Esophagus muscularis mucosa (tissue), 4 donors: ENCODE measurements around the gene OR1L6.

Source experiments
- CTCF ChIP-seq, 3 experiments: fragments of 200-600 bp in 2 of 3; fragments of 450-650 bp in 1 of 3; sonication (generic) in 2 of 3; IDR thresholded peaks; one replicate each; pipeline ENCODE4 v1.5.1; 2017 to 2019; ENCODE audit warnings: antibody characterized with exemption in 3 of 3, mild to moderate bottlenecking in 2 of 3, moderate library complexity in 1 of 3
- EP300 ChIP-seq: sonication (generic); formaldehyde crosslinking; IDR thresholded peaks from one replicate; pipeline ENCODE4 v1.6.1; 2017; ENCODE audit warnings: antibody characterized with exemption
- POLR2A ChIP-seq: fragments of 450-650 bp; IDR thresholded peaks from one replicate; pipeline ENCODE4 v1.6.1; 2017; ENCODE audit warnings: antibody characterized with exemption, moderate library complexity, mild to moderate bottlenecking, low read depth
- POLR2AphosphoS5 ChIP-seq, 2 donors: sonication (generic); formaldehyde crosslinking; IDR thresholded peaks; one replicate each; pipeline ENCODE4 v1.6.1; 2017; ENCODE audit warnings: antibody characterized with exemption in 2 of 2

GRCh38 chr9:122767817-122768216 is 25.7 kb downstream of the OR1L6 start:
- TF ChIP-seq CTCF (IDR thresholded peaks at IDR 0.05) (no peak), POLR2A (no peak), POLR2AphosphoS5 (IDR thresholded peaks at IDR 0.05) (no peak), EP300 (no peak)
